GM18507 (cell line): ENCODE results near the gene NRBF2.
"Not testable (repeated sequence)": the region's sequence is repeated elsewhere in the genome, so short reads cannot be mapped to it uniquely, and the experiment has no call there.

Source experiments
- DNase-seq: peaks from one replicate; pipeline ENCODE4 v3.0.0; 2011; ENCODE audit warnings: low read depth; ENCODE audit not compliant: insufficient read length; ENCODE audit errors: extremely low spot score
- FAIRE-seq: peaks from 2 replicates; lab custom pipeline; 2011; peaks lifted over from hg19 to GRCh38; lab: Jason Lieb, UNC

Gene NRBF2

DNA sequence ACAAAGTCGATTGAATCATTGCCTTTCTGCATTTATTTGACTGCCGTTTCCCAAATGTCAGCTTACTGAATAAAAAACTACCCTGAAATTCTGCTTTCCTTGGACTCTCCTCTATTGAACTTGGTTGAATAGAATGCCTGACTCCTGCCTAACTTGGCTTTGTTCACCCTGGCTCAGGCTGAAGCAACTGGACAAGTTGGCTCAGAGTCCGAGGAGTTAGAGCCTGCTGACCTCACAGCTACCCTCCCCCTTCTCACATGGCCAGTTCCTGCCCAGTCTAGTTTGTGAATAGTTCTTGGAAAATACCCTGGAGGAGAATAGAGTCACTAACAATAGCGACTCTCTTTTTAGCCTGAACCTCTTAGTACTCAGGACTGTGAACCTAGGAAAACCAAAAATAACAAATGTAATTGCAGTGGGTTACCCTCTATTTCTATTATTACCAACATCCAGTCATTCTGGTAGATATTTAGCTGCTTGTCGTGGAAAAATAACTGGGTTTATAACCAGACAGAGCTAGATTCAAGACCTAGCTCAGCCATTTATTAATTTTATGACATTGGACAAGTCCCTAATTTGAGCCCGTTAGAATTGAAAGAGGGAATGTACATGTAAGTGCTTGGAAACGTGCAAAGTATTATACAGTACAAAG, 17.3 kb upstream of the NRBF2 start:
- no peak for FAIRE-seq
- no peak for DNase-seq

DNA sequence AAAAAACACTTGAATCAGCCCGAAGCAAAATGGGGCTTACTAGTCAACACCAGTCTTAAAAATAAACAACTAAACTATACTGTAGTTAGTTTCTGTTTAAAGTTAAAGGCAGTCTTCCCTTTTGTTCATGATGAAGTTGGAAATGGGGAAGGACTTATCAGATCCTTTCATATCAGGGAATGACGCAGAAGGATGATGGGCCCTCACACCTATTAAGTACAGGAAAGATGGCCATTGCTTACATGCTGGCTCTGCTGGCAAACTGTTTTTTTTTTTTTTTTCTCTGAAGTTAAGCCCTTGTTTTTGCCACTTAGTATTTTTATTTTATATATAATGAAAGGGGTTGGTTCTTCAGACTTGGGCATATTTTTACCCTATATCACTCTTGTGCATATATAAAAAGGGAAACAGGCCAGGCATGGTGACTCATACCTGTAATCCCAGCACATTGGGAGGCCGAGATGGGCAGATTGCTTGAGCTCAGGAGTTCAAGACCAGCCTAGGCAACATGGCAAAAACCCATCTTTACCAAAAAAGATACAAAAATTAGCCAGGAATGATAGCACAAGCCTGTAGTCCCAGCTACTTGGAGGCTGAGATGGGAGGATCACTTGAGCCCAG, 16.6 kb upstream of the NRBF2 start:
- DNase-seq, result no peak
- FAIRE-seq, result no peak

DNA sequence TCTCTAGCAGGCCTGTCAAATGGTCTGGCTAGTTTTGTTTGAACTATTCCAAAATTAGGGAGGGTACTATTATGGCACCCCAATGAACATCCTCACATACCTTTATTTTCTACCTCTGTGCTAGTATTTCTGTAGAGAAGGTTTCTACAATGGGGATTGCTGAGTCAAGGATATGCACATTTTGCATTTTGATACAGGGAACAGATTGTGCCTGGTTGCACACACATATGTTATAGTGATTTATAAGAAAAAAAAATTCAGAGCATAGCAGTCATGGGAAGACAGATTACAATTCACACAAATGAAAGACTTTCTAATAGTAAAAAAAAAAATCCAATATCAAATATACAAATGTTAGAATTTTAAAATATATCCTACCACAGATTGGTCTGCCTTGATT, 14.1 kb upstream of the NRBF2 start:
- FAIRE-seq, result no peak
- no peak for DNase-seq

DNA sequence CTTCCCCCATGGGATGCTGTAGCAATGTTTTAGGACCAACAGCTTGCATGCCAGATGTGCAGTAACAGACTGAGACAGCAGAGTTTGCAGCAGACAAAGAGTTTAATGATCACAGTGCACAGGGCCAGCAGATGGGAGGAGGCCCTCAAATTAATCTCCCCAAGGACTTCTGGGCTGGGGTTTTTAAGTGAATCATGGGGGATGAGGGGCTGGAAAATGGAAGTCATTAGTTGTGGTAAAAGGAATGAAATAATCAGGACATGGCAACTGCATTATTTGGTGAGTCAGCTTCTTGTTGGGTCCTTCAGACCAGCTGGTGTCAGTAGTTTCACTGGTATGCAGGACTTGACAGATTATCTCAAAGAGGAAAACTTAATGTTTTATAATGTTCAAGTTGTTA, 12.6 kb upstream of the NRBF2 start:
- no peak for FAIRE-seq
- DNase-seq, result no peak

DNA sequence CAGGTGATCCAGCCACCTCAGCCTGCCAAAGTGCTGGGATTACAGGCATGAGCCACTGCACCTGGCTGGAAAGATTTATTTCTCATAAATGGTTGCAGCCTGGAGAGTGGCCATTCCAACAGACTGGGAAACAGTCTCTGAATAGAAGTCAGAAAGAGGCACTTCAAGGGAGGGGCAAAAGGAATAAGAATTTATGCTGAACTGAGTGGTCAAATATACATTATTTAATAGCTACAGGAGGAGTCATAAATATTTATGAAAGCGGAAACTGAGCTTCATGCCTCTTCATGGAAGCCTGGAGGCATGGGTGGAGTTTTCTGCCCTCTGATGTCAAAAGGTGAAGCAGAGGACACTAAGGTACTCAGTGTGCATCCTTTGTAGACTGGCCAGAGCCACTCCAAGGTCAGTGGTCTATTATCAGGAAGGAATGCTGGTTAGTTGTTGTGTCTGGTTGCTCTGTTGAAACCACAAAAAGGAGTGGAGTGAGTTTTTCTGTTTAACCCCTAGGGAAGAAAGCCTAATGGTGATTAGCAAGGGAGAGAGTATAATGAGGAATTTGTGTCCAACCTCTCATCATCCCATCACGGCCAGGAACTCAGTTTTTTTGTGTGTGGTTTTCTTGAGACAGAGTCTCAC, 9.3 kb upstream of the NRBF2 start:
- FAIRE-seq (no peak), DNase-seq (no peak)

DNA sequence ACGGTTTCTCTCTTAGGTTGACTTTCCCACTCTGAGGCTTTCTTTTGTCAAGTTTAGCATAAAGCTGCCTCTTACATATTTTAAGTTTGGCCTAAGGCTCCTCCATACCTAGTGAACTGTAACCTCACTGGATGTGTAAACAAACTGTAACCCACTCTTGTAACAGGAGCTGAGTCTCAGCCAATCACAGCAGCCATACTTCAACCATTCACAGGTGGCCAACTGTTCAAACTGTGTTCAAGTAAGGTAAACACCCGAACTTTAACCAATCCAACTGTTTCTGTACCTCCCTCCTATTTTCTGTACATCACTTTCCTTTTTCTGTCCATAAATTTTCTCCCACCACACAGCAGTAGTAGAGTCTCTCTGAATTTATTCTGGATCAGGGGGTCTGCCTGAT, 7.7 kb upstream of the NRBF2 start:
- DNase-seq (no peak), FAIRE-seq (no peak)

DNA sequence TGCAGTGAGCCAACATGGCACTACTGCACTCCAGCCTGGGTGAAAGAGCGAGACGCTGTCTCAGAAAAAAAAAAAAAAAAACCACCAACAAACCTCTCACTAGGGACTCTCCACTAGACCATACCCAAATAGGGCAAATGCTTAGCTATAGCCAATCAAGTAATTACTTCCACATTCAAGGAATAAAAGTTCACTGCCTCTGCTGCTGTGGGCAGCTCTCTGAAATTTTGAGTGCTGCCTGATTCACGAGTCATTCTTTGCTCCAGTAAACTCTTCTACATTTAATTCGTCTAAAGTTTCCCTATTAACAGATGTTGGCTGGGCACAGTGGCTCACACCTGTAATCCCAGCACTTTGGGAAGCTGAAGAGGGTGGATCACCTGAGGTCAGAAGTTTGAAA, 4.7 kb upstream of the NRBF2 start:
- DNase-seq (no peak), FAIRE-seq (no peak)

DNA sequence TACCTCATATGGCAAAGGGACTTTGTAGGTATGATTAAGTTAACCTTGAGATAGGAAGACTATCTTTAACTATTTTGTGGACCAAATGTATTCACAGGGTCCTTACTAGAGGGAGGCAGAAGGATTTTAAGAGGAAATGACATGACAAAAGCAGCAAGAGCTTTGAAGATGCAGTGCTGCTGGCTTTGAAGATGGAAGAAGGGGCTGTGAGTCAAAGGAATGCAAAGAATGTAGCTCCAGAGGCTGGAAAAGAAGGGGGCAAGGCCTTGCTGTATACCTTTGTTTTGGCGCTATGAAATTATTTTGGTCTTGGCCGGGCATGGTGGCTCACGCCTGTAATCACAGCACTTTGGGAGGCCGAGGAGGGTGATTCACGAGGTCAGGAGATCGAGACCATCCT, 3.2 kb upstream of the NRBF2 start:
- FAIRE-seq, result no peak

DNA sequence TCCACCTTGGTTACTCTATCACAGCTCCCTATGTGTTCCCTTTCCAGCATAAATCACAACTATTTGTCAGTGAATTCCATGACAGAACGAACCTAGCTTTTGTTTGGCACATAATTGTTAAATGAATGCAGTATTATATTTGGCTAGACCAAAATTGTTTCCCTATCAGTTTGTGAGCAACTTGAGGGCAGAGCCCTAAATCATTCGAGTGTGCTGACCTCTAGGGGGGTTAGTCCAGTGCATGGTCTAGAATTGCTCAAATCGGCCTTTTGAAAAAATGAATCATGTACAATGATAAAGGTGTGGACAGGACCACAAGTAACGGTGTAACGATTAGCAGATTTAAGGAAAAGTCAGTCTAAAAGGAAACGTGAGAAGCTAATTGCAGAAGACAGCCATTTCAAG, 475 bp upstream of the NRBF2 start:
- DNase-seq, result no peak
- FAIRE-seq, result no peak

More for the DNA sequence above, 3.2 kb upstream of the NRBF2 start:
- DNase-seq, result no peak

DNA sequence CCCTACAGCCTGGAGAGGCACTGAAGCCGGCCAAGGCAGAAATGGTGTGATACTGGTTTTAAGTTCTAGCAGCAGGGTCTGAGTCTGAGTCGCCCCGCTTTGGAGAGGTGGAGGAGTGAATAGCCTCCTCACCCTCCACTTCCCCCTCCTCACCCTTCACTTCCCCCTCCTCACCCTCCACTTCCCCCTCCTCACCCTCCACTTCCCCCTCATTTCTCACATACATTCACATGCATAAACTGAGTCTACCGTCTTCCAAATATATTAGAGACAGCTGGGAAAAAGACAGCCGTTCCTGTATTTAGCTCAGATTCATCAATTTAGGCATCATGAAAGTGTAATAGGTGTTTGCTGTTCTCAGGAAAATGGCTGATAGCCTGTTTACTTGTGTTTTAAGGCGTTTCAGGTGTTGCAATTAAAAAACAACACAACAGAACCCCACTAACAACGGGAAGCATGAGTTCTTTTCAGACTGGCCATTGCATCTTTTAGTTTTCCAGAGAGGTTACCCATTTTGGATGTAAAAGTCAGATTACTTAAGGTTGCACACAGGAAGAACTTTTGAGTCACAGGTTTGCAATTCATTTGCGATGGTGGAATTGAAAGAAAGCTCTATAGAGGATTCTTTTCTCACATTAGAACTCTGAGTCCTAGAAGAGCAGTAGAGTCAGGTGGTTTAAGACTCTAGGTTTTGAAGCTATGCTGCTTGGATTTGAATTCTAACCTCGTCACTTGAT, 861 bp downstream of the NRBF2 start:
- peak; percentile 47 for FAIRE-seq
- no peak for DNase-seq

DNA sequence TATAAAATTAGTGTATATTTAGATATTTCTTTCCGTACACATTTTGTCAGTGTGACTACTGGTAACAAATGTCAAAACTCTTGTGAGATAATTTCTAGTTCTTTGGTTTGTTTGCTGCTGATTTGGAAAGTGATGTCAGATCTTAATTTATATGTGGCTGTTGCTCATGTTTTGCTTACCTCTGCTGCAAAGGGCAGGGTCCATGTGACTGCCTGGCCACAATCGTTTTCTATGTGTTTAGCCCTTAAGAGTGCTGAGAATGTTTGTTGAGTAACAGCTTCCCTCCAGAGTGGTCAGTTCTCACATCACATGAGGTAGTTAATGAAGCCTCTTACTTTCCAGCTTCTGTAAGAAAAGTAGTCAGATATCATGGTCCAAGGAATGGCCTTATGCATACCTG, 4.2 kb downstream of the NRBF2 start:
- DNase-seq, result no peak
- FAIRE-seq, result no peak

DNA sequence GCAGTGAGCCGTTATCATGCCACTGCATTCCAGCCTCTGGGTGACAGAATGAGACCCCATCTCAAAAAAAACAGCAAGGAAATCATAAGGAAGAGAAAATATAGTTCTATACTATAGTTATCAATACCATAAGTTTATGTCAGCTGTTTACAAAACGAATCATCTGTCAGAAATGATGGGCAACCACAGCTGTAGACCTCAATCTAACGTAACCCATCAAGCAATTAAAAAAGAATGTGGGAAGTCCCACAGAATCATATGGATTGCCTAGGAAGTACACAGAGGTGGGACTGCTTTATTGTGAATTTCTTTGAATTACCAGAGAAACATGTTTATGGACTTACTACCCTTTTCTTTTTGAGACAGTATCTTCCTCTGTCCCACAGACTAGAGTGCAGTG, 6.9 kb downstream of the NRBF2 start:
- FAIRE-seq, result no peak
- no peak for DNase-seq

DNA sequence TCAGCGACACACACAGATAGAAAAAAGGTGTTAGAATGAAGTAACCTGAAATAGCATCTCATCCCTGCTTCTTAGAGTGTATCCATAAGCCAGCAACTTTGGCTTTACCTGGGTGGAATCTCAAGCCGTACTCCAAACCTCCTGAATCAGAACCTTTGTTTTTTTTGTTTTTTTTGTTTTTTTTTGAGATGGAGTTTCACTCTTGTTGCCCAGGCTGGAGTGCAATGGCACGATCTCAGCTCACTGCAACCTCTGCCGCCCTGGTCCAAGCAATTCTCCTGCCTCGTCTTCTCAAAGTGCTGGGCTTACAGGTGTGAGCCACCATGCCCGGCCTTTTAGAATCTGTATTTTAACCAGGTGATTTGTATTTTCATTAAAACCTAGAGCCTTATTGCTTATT, 9.0 kb downstream of the NRBF2 start:
- DNase-seq (no peak), FAIRE-seq (no peak)

DNA sequence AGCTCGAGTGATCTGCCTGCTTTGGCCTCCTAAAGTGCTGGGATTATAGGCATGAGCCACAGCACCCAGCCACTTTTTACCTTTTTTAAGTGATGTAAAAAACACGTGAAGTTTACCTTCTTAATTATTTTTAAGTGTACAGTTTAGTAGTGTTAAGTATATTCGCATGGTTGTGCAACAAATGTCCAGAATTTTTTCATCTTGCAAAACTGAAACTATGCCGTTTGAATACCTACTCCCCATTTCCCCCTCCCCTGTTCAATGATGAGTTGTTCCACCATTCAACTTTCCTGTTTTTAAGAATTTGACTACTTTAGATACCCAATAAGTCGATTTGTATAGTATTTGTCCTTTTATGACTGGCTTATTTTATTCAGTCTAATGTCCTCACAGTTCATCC, 10.9 kb downstream of the NRBF2 start:
- DNase-seq (no peak), FAIRE-seq (no peak)

DNA sequence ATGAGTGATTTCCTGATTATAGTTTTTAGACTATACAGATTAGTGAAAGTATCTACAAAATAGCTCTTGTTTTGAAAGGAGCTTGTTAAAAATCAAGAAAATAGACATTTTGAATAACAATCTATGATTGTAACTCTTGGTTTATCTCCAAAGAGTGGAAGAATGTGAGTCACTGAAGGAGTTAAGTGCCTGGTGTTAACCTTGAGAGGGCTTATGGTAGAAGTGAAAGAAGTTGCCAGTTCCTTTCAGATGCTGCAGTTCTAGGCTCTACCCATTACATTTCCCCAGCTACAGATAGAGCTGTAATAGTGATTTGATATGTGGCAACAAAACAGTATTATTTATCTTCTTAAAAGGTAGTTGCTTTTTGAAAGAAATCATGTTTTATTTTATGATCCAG, 12.7 kb downstream of the NRBF2 start:
- no peak for DNase-seq
- no peak for FAIRE-seq

DNA sequence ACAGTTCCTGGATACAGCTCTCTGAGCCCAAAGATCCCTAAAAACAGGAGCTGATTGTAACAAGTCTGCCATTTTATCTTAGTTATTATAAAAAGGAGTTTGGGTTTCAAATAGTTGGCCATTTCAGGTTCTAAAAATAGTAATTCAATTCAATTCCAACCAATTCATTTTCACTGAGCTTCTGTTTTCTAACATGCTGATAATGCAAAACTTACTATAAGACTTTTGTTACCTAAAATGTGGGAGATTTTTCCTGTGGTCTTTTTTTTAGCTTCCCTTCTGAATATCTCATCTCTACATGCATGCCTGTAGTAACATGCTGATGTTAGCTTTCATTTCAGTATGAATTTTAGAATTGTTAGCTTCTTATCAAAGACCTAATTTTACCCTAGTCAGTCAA, 13.4 kb downstream of the NRBF2 start:
- no peak for DNase-seq
- no peak for FAIRE-seq

DNA sequence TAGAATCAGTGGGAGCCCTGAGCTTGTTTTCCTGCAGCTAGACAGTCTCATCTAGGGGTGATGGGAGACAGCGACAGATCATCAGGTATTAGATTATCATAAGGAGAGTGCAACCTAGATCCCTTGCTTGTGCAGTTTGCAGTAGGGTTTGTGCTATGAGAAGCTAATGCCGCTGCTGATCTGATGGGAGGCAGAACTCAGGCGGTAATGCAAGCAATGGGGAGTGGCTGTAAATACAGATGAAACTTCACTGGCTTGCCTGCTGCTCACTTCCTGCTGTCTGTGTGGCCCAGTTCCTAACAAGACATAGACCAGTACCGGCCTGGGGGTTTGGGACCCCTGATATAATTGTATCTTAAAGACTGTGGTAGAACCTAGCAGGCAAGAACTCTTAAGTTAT, 17.6 kb downstream of the NRBF2 start:
- no peak for FAIRE-seq

DNA sequence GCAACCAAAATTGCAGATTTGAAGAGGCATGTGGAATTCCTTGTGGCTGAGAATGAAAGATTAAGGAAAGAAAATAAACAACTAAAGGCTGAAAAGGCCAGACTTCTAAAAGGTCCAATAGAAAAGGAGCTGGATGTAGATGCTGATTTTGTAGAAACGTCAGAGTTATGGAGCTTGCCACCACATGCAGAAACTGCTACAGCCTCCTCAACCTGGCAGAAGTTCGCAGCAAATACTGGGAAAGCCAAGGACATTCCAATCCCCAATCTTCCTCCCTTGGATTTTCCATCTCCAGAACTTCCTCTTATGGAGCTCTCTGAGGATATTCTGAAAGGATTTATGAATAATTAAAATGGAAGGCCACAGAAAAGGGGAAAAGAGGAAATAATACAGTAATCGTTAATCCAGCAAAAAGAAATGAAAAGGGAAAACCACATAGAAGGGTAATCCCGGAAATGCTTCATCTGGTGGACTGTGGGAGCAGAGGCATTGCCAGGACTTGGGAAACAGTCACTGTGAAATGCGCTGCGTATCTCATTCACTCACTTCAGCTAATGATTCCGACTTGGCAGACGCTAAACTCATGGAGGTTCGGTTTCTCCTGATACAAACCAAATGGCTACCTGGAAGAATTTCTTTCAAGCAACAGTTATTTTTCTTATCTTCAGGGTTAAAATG, 20.9 kb downstream of the NRBF2 start:
- FAIRE-seq, result not testable (repeated sequence)

More for the DNA sequence above, 17.6 kb downstream of the NRBF2 start:
- no peak for DNase-seq

DNA sequence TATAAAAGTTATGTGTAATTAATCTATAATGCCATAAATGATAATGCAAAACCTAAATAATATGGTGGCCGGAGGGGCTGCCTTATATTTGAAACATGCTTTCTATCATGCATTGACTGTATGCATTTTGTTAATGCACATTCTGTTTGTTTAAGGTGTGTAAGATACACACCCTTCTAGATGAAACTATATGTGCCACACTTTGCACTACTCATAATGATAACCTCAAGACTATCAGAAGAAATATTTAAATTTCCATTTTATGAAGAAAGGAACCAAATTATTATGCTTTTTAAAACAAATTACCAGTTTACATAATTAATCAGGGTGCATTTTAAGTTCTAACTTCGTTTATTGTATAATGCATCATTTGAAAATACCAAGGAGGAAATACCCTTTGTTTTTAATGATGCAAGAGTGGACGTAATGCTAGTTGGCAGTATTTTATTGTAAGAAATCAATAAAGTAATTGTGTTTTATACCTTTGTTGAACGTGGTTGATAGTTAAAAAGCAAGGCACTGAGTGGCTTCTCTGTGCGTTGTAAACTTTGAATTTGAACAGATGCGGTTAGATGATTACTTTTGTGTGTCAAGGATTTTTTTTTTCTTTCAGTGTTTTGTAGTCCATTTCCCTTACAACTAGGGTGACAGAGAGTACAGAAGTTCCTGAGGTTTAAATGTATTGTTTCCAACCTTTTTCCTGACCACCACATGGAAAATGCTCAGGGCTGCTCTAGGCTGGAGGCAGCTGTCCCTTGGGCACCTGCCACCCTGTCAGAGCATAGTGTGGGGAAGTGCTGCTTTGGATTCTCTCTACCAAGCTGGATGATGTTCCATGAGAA, 21.6 kb downstream of the NRBF2 start:
- FAIRE-seq (no peak), DNase-seq (no peak)

More for the DNA sequence above, 20.9 kb downstream of the NRBF2 start:
- not testable (repeated sequence) for DNase-seq
